DND-41 (cell line): Measurements from ENCODE around the gene POLE2.
"Not testable (repeated sequence)": the region's sequence is repeated elsewhere in the genome, so short reads cannot be mapped to it uniquely, and the experiment has no call there.

Experiments
- EZH2 ChIP-seq: IDR thresholded peaks from 3 replicates; pipeline ENCODE4 v1.6.1; 2012; ENCODE audit warnings: borderline replicate concordance, low read depth, mild to moderate bottlenecking, moderate library complexity, low read length, inconsistent platforms; ENCODE audit not compliant: severe bottlenecking
- TF ChIP-seq, protein P1 (sequence below): IDR thresholded peaks from 2 replicates; pipeline ENCODE4 v1.5.1; 2012; ENCODE audit warnings: borderline replicate concordance, low read length, moderate library complexity, mild to moderate bottlenecking; ENCODE audit not compliant: poor library complexity, severe bottlenecking; ENCODE audit errors: extremely low read depth

DNA sequence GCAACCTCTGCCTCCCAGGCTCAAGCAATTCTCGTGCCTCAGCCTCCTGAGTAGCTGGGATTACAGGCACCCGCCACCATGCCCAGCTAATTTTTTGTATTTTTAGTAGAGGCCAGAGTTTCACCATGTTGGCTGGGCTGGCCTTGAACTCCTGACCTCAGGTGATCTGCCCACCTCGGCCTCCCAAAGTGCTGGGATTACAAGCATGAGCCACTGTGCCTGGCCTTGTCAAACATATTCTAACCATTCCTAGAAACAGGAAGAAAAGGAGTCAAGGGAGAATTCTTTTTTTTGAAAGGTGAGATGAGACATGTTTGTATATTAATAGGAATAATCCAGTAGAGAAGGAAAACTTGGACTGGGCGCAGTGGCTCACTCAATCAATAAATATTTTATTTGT is 16.5 kb upstream of the POLE2 start:
- TF ChIP-seq, protein P1, sequence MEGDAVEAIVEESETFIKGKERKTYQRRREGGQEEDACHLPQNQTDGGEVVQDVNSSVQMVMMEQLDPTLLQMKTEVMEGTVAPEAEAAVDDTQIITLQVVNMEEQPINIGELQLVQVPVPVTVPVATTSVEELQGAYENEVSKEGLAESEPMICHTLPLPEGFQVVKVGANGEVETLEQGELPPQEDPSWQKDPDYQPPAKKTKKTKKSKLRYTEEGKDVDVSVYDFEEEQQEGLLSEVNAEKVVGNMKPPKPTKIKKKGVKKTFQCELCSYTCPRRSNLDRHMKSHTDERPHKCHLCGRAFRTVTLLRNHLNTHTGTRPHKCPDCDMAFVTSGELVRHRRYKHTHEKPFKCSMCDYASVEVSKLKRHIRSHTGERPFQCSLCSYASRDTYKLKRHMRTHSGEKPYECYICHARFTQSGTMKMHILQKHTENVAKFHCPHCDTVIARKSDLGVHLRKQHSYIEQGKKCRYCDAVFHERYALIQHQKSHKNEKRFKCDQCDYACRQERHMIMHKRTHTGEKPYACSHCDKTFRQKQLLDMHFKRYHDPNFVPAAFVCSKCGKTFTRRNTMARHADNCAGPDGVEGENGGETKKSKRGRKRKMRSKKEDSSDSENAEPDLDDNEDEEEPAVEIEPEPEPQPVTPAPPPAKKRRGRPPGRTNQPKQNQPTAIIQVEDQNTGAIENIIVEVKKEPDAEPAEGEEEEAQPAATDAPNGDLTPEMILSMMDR, result not testable (repeated sequence)
- not testable (repeated sequence) for TF ChIP-seq EZH2
